NCI-H2107 treated with DMSO at 0.1 percent for 48 hours (cell line): ENCODE measurements around the gene KDM4C.

ENCODE experiments used
- DNase-seq: peaks from one replicate; lab custom pipeline; 2025; ENCODE audit not compliant: unreplicated experiment; lab: John Stamatoyannopoulos, UW

The KDM4C gene

GRCh38 chr9:7088611-7089010 lies 330.8 kb downstream of the KDM4C start:
- DNase-seq, result no peak

GRCh38 chr9:7089406-7090193 lies 331.8 kb downstream of the KDM4C start:
- no peak for DNase-seq

- DNase-seq, result no peak
These were observed 335.3 kb downstream of the KDM4C start for GRCh38 chr9:7093040-7093439.

GRCh38 chr9:7094052-7094451 lies 336.3 kb downstream of the KDM4C start:
- DNase-seq, result peak; percentile 10

GRCh38 chr9:7094576-7094975 lies 336.8 kb downstream of the KDM4C start:
- no peak for DNase-seq

- DNase-seq, result no peak
These were observed 337.3 kb downstream of the KDM4C start for GRCh38 chr9:7095058-7095457.

GRCh38 chr9:7097040-7097715 lies 339.4 kb downstream of the KDM4C start:
- DNase-seq, result no peak

GRCh38 chr9:7097785-7098752 lies 340.3 kb downstream of the KDM4C start:
- DNase-seq, result no peak

- DNase-seq, result no peak
These were observed 345.6 kb downstream of the KDM4C start for GRCh38 chr9:7103367-7103766.

- DNase-seq, result no peak
These were observed 346.0 kb downstream of the KDM4C start for GRCh38 chr9:7103771-7104170.

- no peak for DNase-seq
These were observed 346.9 kb downstream of the KDM4C start for GRCh38 chr9:7104625-7105024.

GRCh38 chr9:7105095-7105494 lies 347.3 kb downstream of the KDM4C start:
- DNase-seq, result no peak

GRCh38 chr9:7108936-7109335 lies 351.2 kb downstream of the KDM4C start:
- no peak for DNase-seq

- DNase-seq, result no peak
These were observed 353.6 kb downstream of the KDM4C start for GRCh38 chr9:7111413-7111812.

GRCh38 chr9:7115606-7116005 lies 357.8 kb downstream of the KDM4C start:
- no peak for DNase-seq

GRCh38 chr9:7117676-7118561 lies 360.1 kb downstream of the KDM4C start:
- peak; percentile 77 for DNase-seq

- DNase-seq, result no peak
These were observed 360.9 kb downstream of the KDM4C start for GRCh38 chr9:7118633-7119032.

GRCh38 chr9:7119612-7120011 lies 361.8 kb downstream of the KDM4C start:
- no peak for DNase-seq

- DNase-seq, result no peak
These were observed 363.3 kb downstream of the KDM4C start for GRCh38 chr9:7121055-7121454.

- DNase-seq, result no peak
These were observed 363.9 kb downstream of the KDM4C start for GRCh38 chr9:7121664-7122063.
